ENCODE results near the gene APCDD1L. TPM values are rescaled to one million over a fixed set of nuclear protein-coding genes. Genes with fewer than 3 reads are reported as not detected.

Gene APCDD1L
- total RNA-seq, 4 donors from 2014 or later = 0.21 to 0.30 TPM; not detected in 2

- peaks cover 0 to 58% (median 0%) of the 10 kb centered on the region in 3 donors for H3K36me3 ChIP-seq
- no peak overlapping the region for H3K4me3 ChIP-seq
- WGBS, 2 donors = 71 to 73% methylated on average over 10 of the region's 10 CpGs
- peak in 1 of 2 donors; percentile 14 for DNase-seq (ENCODE audit: low spot score in 2 of 2)
- TF ChIP-seq POLR2A (IDR thresholded peaks at IDR 0.05) = no peak
- TF ChIP-seq EP300 (IDR thresholded peaks at IDR 0.05) = no peak
- peak; percentile 35 to 48 (median 44) for TF ChIP-seq CTCF (IDR thresholded peaks at IDR 0.05)
- no peak overlapping the region for H3K27ac ChIP-seq
- no peaks in the 10 kb centered on the region for H3K9me3 ChIP-seq
- no peaks in the 10 kb centered on the region for H3K27me3 ChIP-seq
- H3K4me1 ChIP-seq = peaks cover 0 to 13% (median 0%) of the 10 kb centered on the region in 4 donors
Measured at GRCh38 chr20:58447511-58448391, 67.4 kb downstream of the APCDD1L start.

DNA sequence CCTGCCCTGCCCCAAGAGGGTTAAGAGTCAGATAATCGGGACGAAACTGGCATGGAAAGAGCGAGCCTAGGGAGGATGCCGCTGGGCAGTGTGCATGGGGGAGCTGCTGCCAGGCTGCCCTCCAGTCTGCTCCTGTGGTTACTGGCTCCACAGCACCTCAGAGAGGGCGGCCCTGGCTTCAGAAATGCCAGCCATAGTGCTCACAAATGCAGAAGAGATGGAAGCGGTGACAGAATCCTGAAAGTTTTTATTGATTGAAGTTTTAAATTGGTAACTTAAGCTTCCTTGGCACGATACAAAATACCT, 68.3 kb downstream of the APCDD1L start:
- H3K27ac ChIP-seq = no peak overlapping the region
- H3K27me3 ChIP-seq = no peaks in the 10 kb centered on the region
- no peak for DNase-seq (ENCODE audit: low spot score in 2 of 2)
- H3K9me3 ChIP-seq = no peaks in the 10 kb centered on the region
- no peak overlapping the region for H3K4me3 ChIP-seq
- 81 to 86% methylated on average over 7 of the region's 7 CpGs for whole genome bisulfite sequencing, 2 donors
- H3K36me3 ChIP-seq = peaks cover 0 to 56% (median 0%) of the 10 kb centered on the region in 3 donors
- H3K4me1 ChIP-seq = peaks cover 0 to 21% (median 0%) of the 10 kb centered on the region in 4 donors
- TF ChIP-seq CTCF (IDR thresholded peaks at IDR 0.05) = no peak
- TF ChIP-seq EP300 (IDR thresholded peaks at IDR 0.05) = no peak
- no peak for TF ChIP-seq POLR2A (IDR thresholded peaks at IDR 0.05)

DNA sequence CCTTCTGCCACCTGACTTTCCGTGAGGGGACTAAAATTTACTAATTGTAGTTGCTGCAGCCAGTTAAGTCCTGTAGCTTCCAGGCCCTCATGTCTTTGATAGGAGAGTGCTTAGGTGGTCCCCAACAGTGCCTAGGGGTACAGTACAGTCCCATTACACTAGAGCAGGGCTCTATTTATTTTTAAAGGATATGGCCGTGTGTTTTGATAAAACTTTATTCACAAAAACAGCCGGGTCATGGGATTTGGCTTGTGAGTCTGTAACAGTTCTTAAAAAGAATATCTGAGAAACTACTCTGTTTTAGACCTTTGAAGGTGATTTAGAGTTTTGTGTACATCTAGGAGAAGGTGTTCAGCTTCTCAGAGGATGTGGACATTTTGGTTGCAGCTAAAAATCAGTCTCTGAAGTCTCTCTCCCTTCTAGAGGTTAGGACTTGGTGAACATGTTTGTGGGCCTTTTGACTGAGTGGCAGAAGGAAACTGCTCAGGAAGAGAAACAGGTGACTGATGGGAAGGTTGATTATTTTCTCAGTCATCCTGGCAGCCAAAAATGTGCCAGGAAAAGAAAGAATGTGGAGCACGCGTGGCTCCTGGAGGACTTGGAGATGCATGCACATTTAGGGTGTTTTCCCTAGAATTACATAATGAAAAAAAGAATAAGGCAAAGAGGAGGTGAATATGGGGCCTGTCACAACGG, 68.8 kb downstream of the APCDD1L start:
- H3K27me3 ChIP-seq = no peaks in the 10 kb centered on the region
- TF ChIP-seq CTCF (IDR thresholded peaks at IDR 0.05) = no peak
- TF ChIP-seq POLR2A (IDR thresholded peaks at IDR 0.05) = no peak
- TF ChIP-seq EP300 (IDR thresholded peaks at IDR 0.05) = no peak
- peaks cover 0 to 51% (median 0%) of the 10 kb centered on the region in 3 donors for H3K36me3 ChIP-seq
- DNase-seq (ENCODE audit: low spot score in 2 of 2) = no peak
- no peak overlapping the region for H3K27ac ChIP-seq
- peaks cover 0 to 24% (median 0%) of the 10 kb centered on the region in 4 donors for H3K4me1 ChIP-seq
- no peaks in the 10 kb centered on the region for H3K9me3 ChIP-seq
- WGBS, 2 donors = 85 to 87% methylated on average over 6 of the region's 6 CpGs
- H3K4me3 ChIP-seq = no peak overlapping the region

DNA sequence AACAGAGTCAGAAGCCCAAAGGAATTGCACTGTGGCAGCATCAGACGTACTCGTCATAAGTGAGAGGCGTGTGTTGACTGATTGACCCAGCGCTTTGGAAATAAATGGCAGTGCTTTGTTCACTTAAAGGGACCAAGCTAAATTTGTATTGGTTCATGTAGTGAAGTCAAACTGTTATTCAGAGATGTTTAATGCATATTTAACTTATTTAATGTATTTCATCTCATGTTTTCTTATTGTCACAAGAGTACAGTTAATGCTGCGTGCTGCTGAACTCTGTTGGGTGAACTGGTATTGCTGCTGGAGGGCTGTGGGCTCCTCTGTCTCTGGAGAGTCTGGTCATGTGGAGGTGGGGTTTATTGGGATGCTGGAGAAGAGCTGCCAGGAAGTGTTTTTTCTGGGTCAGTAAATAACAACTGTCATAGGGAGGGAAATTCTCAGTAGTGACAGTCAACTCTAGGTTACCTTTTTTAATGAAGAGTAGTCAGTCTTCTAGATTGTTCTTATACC, 70.4 kb downstream of the APCDD1L start:
- H3K36me3 ChIP-seq = peaks cover 0 to 52% (median 0%) of the 10 kb centered on the region in 3 donors
- no peak for DNase-seq (ENCODE audit: low spot score in 2 of 2)

More for the DNA sequence above, 70.4 kb downstream of the APCDD1L start:
- Histone ChIP-seq H3K4me3 (no peak overlapping the region), H3K27me3 (no peaks in the 10 kb centered on the region), H3K4me1 (peaks cover 0 to 30% (median 2%) of the 10 kb centered on the region in 4 donors), H3K27ac (no peak overlapping the region), H3K9me3 (no peaks in the 10 kb centered on the region)
- TF ChIP-seq EP300 (IDR thresholded peaks at IDR 0.05) = no peak
- TF ChIP-seq POLR2A (IDR thresholded peaks at IDR 0.05) = no peak
- TF ChIP-seq CTCF (IDR thresholded peaks at IDR 0.05) = no peak
- 64 to 75% methylated on average over 5 of the region's 5 CpGs for WGBS, 2 donors
